ENCODE results near the gene TMCC3.
A peak's percentile ranks its signal among the peaks of the same experiment; 100 is the strongest.
"Not testable (repeated sequence)": the region's sequence is repeated elsewhere in the genome, so short reads cannot be mapped to it uniquely, and the experiment has no call there.

The TMCC3 gene, protein sequence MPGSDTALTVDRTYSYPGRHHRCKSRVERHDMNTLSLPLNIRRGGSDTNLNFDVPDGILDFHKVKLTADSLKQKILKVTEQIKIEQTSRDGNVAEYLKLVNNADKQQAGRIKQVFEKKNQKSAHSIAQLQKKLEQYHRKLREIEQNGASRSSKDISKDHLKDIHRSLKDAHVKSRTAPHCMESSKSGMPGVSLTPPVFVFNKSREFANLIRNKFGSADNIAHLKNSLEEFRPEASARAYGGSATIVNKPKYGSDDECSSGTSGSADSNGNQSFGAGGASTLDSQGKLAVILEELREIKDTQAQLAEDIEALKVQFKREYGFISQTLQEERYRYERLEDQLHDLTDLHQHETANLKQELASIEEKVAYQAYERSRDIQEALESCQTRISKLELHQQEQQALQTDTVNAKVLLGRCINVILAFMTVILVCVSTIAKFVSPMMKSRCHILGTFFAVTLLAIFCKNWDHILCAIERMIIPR

DNA sequence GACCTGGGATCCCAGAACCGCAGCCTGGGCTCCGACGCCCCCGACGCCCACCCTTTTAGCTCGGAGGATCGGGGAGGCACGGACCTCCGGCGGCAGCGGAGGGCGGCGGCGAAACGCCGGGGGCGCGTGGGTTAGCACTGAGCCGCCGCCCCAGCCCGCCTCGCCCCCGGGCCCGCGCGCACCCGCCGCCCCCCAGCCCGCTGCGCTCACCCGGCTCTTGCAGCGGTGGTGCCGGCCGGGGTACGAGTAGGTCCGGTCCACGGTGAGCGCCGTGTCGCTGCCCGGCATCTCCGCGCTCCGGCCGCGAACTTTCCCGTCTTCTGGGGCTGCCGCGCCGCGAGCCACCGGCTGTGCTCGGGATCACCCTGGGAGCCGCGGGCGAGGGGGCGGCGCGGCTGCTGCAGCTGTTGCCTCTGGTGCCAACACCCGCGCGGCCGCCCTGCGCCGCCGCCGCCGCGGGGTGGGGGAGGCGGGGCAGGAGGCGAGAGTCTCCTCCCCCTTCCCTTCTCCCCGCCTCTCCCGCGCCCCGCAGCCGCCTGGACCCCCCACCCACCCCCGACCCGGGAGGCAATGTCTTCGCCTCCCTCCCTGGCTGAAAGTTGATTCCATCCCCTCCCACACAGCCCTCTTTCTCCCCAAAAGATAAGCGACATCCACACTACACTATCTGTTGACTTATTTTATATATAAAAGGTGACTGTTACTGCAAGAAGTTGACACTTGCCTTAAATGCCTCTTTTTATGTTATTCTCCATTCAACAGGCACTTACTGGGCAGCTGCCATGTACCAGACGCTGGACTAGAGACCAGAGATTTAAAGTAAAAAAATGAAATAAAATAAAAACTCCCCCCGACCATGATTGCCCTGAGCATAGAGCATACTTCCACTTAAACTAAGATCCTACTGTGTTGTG is at the start of gene TMCC3:
Gene TMCC3 (minus strand): TSS at position 415 of the 914 bp plus-strand sequence. CDS start 127 bp downstream, at position 288.
- DNase-seq, result peak; percentile 61

DNA sequence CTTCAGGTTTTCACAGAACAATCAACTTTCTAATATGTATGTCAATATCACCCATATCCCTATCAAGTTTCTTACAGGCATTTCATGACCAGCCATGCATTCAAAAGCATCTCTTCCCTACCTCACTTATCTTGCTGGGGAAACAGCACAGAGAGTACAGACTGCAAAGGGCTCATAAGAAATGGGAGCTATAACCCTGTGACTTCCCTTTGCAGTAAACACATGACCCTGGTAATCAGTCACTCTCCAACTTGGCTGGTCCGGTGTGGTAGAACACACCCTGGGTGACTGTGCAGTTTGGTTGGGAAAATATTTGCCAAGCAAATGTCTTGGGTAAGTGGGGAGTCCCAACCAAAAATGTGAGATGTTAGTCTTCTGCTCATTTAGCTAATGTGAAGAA is 49.4 kb upstream of the TMCC3 start:
- DNase-seq, result peak; percentile 83

DNA sequence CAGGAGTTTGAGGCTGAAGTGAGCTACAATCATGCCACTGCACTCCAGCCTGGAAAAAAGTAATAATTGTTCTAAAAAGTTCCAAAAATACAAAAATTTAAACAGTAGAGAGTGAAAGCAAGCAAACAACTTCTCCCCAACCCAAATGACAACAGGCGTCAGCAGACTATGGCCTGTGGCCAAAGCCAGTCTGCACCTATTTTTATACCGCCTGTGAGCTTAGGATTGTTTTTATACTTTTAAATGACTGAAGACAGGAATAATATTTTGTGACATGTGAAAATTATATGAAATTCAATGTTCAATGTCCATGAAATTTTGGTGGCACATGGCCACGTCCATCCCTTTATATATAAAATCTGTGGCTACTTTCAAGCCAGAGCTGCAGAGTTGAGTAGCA is 48.2 kb upstream of the TMCC3 start:
- DNase-seq, result no peak

DNA sequence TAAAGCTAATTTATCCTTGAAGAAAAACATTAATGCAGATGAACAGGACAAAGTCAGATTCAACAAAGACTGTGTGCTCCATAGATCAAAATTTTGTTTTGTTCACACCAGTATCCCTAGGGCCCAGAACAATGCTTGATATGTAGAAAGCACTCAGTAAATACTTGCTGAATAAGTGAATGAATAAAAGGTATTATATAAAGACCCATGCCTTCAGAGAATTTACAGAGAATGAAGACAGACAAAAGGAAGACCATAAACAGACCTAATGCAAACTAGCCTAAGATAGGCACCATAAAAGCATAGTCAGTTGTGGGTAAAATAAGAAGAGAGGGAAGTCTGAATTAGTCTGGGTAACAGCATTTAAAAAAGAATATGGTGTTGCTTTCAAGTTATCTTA is 47.3 kb upstream of the TMCC3 start:
- DNase-seq, result no peak

DNA sequence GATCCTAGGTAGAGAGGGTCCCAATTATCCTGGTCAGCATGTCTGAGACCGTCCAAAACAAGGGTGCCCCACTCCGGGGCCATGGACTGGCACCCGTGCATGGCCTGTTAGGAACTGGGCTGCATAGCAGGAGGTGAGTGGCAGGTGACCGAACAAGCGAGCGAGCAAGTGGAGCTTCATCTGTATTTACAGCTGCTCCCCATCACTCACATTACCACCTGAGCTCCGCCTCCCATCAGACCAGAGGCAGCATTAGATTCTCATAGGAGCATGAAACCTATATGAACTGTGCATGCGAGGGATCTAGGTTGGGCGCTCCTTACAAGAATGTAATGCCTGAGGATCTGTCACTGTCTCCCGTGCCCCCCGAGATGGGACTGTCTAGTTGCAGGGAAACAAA is 44.4 kb upstream of the TMCC3 start:
- no peak for DNase-seq

GRCh38 chr12:94692826-94693225 is 42.5 kb upstream of the TMCC3 start:
- not testable (repeated sequence) for DNase-seq

DNA sequence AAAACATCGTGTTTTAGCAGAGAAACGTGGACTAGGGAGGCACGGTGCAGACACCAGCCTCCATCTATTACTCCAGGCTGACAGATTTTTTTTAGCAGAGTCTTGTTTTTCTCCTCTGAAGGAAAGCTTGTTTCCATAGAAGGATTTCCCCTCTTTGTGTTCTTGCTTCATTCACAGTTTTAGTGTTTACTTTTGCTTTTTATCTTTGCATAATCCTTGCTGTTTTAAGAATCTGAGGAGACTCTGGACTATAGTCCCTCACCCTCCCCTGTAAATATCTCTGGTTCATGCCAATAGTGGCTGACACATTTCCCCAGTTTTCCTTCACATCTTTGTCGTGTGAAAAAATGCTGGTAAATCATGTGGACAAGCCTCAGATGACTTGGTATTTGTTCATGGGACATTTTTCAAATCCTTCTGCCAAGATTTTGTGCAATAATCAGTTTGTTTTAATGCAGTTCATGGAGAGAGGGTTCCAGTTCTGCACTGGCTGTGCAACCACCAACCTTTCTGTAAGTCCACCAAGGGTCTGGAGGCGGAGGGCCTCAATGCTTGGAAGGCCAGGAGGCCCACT is 39.9 kb upstream of the TMCC3 start:
- DNase-seq, result no peak

GRCh38 chr12:94689646-94690036 is 39.3 kb upstream of the TMCC3 start:
- DNase-seq, result no peak

GRCh38 chr12:94689002-94689645 is 38.8 kb upstream of the TMCC3 start:
- DNase-seq, result no peak

DNA sequence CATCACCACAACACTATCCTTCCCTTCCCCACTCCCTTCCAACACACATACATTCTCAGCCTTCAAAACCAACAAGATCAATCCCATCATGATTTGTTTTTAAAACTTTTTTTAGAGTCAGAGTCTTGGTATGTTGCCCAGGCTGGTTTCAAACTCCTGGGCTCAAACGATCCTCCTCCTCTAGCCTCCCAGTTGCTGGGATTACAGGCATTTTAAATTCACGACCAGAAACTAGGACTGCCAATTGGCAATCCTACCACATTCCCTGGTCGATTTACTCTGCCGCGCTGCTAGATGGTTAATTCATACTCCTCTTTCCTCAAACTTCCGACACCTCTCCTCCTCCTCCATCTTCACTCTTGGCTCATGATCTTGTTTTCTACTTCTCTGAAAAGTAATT is 37.5 kb upstream of the TMCC3 start:
- no peak for DNase-seq

- no peak for DNase-seq
These were observed 36.7 kb upstream of the TMCC3 start for GRCh38 chr12:94686834-94687628.

DNA sequence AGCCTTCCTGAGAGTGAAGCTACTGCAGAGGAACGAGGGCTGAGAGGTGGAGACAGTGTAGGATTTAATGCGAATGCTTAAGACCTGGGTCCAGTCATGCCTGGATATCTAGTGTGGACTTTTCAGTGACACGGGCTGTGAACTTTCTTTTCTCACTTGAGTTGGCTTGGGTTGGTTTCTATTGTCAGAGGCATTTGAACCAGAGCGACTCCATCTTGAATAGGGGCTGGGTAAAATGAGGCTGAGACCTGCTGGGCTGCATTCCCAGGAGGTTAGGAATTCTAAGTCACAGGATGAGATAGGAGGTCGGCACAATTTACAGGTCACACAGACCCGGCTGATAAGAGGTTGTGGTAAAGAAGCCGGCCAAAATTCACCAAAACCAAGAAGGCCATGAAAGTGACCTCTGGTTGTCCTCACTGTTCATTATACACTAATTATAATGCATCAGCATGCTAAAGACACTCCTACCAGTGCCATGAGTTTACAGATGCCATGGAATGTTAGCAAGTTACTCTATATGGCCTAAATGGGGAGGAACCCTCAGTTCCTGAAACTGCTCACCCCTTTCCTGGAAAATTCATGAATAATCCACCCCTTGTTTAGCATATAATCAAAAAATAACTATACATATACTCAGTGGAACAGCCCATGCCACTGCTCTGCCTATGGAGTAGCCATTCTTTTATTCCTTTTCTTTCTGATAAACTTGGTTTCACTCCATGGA is 34.2 kb upstream of the TMCC3 start:
- no peak for DNase-seq

GRCh38 chr12:94679554-94680195 is 29.3 kb upstream of the TMCC3 start:
- no peak for DNase-seq

DNA sequence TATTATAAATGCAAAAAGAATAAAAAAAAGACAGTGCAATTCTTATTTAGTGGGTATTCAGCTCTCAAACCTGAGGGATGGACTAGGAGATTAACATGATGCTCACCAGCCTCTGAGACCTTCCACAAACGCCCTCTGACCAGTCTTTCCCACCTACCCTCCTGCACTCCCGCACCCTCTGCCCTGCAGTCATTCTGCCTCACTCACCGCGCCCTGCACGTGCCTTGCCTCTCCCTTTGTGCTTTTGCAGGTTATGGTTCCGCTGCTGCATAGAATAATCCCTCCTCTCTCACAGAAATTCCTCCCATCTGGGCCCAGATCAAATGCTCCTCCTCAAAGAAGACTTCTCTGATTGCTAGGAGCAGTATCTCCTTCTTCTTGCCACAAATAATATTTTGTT is 28.5 kb upstream of the TMCC3 start:
- DNase-seq, result no peak

- peak; percentile 71 for DNase-seq
These were observed 28.0 kb upstream of the TMCC3 start for GRCh38 chr12:94678379-94678778.

DNA sequence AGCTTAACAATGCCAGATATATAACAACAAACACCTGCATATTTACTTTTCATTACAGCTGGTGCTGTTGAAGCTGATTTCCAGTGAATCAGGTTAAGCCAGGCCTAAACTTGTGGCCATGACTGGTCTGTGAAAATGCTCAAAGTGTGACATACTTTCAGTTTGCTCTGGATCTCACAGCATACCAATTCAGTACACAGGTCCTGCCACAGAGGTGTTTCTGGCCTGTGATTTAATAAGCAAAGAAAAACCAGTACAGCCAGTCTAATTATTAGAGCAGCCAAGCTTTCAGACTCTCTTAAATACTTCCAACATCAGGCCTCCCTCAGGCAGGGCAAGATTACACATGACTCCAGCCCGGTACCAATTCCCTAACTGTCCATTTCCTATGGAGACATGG is 27.4 kb upstream of the TMCC3 start:
- DNase-seq, result no peak

GRCh38 chr12:94676922-94677321 is 26.6 kb upstream of the TMCC3 start:
- no peak for DNase-seq

- peak; percentile 98 for DNase-seq
These were observed 25.8 kb upstream of the TMCC3 start for GRCh38 chr12:94676031-94676641.

DNA sequence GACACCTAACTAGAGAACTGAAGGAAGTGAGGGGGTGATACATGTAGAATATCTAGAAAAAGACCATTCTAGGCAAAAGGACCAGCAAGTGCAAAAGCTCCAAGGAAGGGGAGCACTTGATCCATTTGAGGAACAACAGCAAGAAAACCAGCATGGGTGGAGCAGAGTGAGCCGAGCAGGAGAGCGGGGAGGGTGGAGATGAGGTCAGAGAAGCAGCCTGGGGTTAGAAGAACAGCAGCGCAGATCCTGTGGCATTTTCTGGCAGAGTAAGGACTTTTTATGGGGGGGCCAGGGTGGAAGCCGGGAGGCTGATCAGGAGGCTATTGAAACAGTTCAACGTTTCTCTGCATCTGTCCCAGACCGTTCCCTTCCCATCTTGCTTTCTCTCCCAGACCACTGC is 24.5 kb upstream of the TMCC3 start:
- peak; percentile 79 for DNase-seq

GRCh38 chr12:94674051-94674451 is 23.7 kb upstream of the TMCC3 start:
- no peak for DNase-seq
